ENCODE results near the gene AMBP.

The AMBP gene

GRCh38 chr9:114030364-114030763 is 47.7 kb downstream of the AMBP start:
- TF ChIP-seq CTCF (IDR thresholded peaks at IDR 0.05; ENCODE audit: insufficient read depth, missing control alignments): no peak
- DNase-seq (ENCODE audit: insufficient read length, low spot score) (no peak), FAIRE-seq (no peak)

- FAIRE-seq (no peak), DNase-seq (ENCODE audit: insufficient read length, low spot score) (no peak)
- TF ChIP-seq CTCF (IDR thresholded peaks at IDR 0.05; ENCODE audit: insufficient read depth, missing control alignments): no peak
Measured at GRCh38 chr9:114029311-114030170, 48.6 kb downstream of the AMBP start.

GRCh38 chr9:114028646-114029045 is 49.5 kb downstream of the AMBP start:
- DNase-seq (ENCODE audit: insufficient read length, low spot score) (no peak), FAIRE-seq (no peak)
- TF ChIP-seq CTCF (IDR thresholded peaks at IDR 0.05; ENCODE audit: insufficient read depth, missing control alignments): no peak

DNA sequence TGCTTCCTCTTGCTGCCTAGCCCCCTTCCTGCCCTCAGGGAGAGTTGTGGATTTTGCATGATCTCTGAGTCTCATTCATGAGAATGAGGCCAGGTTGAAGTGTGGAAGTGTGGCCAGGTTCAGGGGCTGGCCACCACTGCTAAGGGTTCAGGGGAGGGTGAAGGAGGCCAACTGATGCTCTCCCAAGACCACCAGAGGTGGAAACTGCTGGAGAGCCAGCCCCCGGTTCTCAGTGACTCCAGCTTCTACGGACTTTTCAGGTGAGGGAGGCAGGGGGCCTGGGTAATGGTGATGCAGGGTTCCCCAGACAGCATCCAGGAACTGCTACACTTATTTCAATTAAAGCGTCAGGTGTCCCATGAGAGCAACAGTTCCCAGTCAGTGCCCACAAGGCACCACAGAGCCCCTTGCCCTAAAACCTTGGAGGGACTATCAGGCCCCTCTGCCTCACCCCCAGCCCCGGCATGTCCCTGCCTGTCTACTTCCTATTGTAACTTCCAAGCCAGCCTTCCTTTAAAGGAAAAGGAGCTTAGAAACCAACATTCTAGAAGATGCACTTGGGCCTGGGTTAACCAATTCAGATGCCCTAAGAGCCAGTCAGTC is 50.1 kb downstream of the AMBP start:
- no peak for TF ChIP-seq CTCF (IDR thresholded peaks at IDR 0.05; ENCODE audit: insufficient read depth, missing control alignments)
- DNase-seq (ENCODE audit: insufficient read length, low spot score) (no peak), FAIRE-seq (no peak)

DNA sequence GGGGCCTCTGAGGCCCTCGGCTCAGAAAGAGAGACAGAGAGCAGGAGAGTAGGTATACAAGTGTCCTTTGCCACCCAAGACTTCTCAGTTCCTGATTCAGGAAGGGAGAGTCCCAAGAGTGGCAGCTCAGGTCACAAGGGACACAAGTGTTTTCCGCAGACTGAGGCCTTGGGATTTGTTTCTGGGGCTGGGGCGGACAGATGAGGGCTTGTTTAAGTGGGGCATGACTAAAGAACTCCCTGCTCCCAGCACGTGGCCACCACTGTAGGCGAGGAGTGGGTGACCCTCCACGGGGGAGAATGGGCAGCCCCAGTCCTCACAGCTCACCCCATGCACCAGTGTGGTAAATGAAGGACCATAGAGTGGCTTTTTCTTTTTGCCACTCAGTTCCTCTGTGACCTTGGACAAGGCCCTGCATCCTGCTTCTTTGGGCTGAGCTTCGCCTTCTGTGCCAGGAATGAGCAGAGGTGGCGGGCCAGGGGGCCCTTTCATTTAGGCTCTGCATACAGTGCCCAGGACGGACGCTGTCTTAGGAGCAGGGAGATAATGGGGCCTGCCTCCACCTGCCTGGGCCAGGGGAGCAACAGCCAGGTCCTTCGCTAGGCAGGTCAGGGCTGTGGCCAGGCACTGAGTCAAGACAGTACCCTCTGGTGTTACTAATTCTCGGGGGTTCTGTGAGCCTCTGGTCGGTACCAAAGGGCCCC is 50.8 kb downstream of the AMBP start:
- TF ChIP-seq CTCF (IDR thresholded peaks at IDR 0.05; ENCODE audit: insufficient read depth, missing control alignments): no peak
- no peak for DNase-seq (ENCODE audit: insufficient read length, low spot score)
- FAIRE-seq: no peak

DNA sequence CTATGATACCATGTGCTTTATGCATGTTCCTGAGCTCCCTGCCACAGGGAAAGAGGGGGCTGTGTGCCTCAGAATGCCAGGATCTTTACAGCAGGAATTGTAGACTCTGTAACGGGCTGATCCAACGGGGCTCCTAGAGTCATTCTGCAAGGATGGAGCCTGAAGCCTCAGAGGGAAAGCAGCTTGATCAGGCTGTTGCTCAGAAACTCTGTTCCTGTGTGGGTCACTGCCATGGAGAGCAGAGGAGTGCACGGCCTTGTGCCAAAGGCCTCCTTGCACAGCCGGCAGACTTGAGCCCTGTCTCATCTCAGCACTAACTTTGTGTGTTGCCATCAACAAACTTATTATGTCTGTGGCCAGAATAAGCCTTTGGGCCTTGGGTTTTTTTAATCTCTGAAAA is 51.8 kb downstream of the AMBP start:
- no peak for TF ChIP-seq CTCF (IDR thresholded peaks at IDR 0.05; ENCODE audit: insufficient read depth, missing control alignments)
- DNase-seq (ENCODE audit: insufficient read length, low spot score): no peak
- FAIRE-seq: no peak

All from D721Med (cell line).